Activated B cell treated with CpG ODN at 0.5 μM for 24 hours (primary cell): ENCODE measurements around the gene GPR32. TPM values are rescaled to one million over a fixed set of nuclear protein-coding genes. Genes with fewer than 3 reads are reported as not detected.

Source experiments
- ATAC-seq: fragments of 200-7000 bp; cut with Tn5 transposase; one replicate; pipeline ENCODE4 v1.10.0; 2021; ENCODE audit warnings: low read depth, mild to moderate bottlenecking, moderate library complexity
- CTCF ChIA-PET: fragments of 350-600 bp; sonication (Branson Sonifier 250); formaldehyde crosslinking; loops from one replicate; lab custom pipeline; 2021; ENCODE audit warnings: antibody characterized with exemption; lab: Charles Lee
- POLR2A ChIA-PET: fragments of 350-600 bp; sonication (Branson Sonifier 250); formaldehyde crosslinking; loops from one replicate; lab custom pipeline; 2021; ENCODE audit warnings: antibody characterized with exemption; lab: Charles Lee
- DNase-seq: peaks from one replicate; pipeline ENCODE4 v3.0.0; 2022
- H3K27ac Mint-ChIP-seq: one replicate; pipeline ENCODE4 v1.8.0; 2020; ENCODE audit warnings: mixed read lengths
- H3K27me3 Mint-ChIP-seq: one replicate; pipeline ENCODE4 v1.8.0; 2021; ENCODE audit warnings: mixed read lengths
- H3K36me3 Mint-ChIP-seq: one replicate; pipeline ENCODE4 v1.8.0; 2021; ENCODE audit warnings: low read depth, mixed read lengths
- H3K4me1 Mint-ChIP-seq: one replicate; pipeline ENCODE4 v1.8.0; 2021; ENCODE audit warnings: mixed read lengths
- H3K4me3 Mint-ChIP-seq: one replicate; pipeline ENCODE4 v1.8.0; 2020; ENCODE audit warnings: mild to moderate bottlenecking, mixed read lengths
- H3K9me3 Mint-ChIP-seq: one replicate; pipeline ENCODE4 v1.8.0; 2020; ENCODE audit warnings: mixed read lengths
- intact Hi-C: fragments of 100-400 bp; cut with micrococcal nuclease; formaldehyde crosslinking; loops from one replicate; pipeline ENCODE4 v1.15.1; 2024
- total RNA-seq: library from RNA; stranded (reverse); gene quantifications from 2 replicates; pipeline ENCODE4 v1.2.3, GENCODE V29; 2022
- TF ChIP-seq, protein P1 (sequence below): fragments of 200-600 bp; IDR thresholded peaks from one replicate; pipeline ENCODE4 v1.8.0; 2022; ENCODE audit warnings: antibody characterized with exemption, mild to moderate bottlenecking

GPR32 gene
- total RNA-seq, 1 donor from 2014 or later, result not detected

DNA sequence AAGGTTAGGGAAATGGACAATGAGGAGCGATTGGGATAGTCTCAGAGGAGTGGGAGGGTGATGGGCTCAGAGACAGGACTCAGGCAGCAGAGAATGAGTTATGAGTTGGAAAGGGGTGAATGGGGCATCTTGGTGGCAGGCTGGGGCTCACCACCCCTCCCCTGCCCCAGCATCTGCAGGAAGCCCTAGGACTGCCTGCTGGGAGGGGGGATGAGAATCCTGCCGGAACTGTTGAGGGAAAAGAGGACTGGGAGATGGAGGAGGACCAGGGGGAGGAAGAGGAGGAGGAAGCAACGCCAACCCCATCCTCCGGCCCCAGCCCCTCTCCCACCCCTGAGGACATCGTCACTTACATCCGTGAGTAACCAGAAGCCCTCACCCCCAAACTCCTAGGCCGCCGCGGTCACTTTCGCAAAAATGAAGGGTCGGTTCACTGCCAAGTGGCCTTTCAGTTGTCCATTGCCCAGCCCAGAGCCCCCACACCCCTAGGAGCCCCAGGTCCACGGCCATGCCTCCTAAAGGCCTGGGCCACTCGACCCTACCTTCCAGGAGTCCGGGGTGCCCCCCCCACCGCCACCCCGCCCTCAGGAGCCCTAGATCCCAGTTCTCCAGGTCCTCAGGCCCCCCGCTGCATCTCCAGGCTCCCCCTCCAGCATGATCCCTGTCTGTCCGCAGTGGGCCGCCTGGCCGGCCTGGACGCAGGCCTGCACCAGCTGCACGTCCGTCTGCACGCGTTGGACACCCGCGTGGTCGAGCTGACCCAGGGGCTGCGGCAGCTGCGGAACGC is 46.3 kb upstream of the GPR32 start:
- TF ChIP-seq, protein P1, sequence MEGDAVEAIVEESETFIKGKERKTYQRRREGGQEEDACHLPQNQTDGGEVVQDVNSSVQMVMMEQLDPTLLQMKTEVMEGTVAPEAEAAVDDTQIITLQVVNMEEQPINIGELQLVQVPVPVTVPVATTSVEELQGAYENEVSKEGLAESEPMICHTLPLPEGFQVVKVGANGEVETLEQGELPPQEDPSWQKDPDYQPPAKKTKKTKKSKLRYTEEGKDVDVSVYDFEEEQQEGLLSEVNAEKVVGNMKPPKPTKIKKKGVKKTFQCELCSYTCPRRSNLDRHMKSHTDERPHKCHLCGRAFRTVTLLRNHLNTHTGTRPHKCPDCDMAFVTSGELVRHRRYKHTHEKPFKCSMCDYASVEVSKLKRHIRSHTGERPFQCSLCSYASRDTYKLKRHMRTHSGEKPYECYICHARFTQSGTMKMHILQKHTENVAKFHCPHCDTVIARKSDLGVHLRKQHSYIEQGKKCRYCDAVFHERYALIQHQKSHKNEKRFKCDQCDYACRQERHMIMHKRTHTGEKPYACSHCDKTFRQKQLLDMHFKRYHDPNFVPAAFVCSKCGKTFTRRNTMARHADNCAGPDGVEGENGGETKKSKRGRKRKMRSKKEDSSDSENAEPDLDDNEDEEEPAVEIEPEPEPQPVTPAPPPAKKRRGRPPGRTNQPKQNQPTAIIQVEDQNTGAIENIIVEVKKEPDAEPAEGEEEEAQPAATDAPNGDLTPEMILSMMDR, result no peak
- no peak for ATAC-seq
- H3K36me3 Mint-ChIP-seq, result no peaks in the 10 kb centered on the region
- intact Hi-C loops, result loop anchor here (2.0 to 5.0 kb wide), 2 partner anchors 65 to 198 kb away; no protein-coding TSS in a partner anchor
- peak overlapping the region; percentile 78 for H3K4me3 Mint-ChIP-seq
- peaks cover 66% of the 10 kb centered on the region for H3K27me3 Mint-ChIP-seq
- H3K9me3 Mint-ChIP-seq, result no peaks in the 10 kb centered on the region
- ChIA-PET CTCF (interaction anchor here (1.6 kb wide), 1 partner anchor 198 kb away, joined by 7 read pairs; no protein-coding TSS in a partner anchor), POLR2A (no interaction called here)
- DNase-seq, result no peak
- peaks cover 37% of the 10 kb centered on the region for H3K4me1 Mint-ChIP-seq
- no peak overlapping the region for H3K27ac Mint-ChIP-seq

DNA sequence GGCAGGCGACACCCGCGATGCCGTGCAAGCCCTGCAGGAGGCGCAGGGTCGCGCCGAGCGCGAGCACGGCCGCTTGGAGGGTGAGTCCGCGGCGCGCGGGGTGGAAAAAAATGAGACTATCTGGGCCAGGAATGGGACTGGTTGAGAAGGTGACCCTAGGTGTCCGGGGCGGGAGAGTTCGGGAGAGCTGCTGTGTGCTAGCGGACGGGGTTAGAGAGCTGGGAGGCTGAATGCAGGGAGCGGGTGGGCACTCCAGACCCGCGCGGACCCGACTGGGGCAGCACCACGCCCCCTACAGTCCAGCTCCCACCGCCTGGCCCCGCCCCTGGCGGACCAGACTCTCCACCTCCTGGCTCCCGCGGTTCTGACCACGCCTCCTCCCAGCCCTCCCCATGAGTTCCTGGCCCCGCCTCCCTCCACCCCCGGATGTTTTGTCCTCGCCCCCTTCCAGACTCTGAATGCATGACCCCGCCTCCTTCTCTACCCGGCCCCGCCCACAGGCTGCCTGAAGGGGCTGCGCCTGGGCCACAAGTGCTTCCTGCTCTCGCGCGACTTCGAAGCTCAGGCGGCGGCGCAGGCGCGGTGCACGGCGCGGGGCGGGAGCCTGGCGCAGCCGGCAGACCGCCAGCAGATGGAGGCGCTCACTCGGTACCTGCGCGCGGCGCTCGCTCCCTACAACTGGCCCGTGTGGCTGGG is 45.6 kb upstream of the GPR32 start:
- peaks cover 66% of the 10 kb centered on the region for H3K27me3 Mint-ChIP-seq
- ATAC-seq, result peak; percentile 91
- intact Hi-C loops, result loop anchor here (2.0 to 5.0 kb wide), 2 partner anchors 66 to 198 kb away; no protein-coding TSS in a partner anchor
- ChIA-PET CTCF (interaction anchor here (1.6 kb wide), 1 partner anchor 197 kb away, joined by 7 read pairs; no protein-coding TSS in a partner anchor), POLR2A (interaction anchor here (0.7 to 0.9 kb wide), 4 partner anchors 77 to 305 kb away, joined by 4 to 12 read pairs (median 8); no protein-coding TSS in a partner anchor)
- peak; percentile 75 for DNase-seq
- peaks cover 37% of the 10 kb centered on the region for H3K4me1 Mint-ChIP-seq
- peak overlapping the region; percentile 78 for H3K4me3 Mint-ChIP-seq
- H3K27ac Mint-ChIP-seq, result no peak overlapping the region
- TF ChIP-seq, protein P1, result no peak
- H3K9me3 Mint-ChIP-seq, result no peaks in the 10 kb centered on the region
- no peaks in the 10 kb centered on the region for H3K36me3 Mint-ChIP-seq

DNA sequence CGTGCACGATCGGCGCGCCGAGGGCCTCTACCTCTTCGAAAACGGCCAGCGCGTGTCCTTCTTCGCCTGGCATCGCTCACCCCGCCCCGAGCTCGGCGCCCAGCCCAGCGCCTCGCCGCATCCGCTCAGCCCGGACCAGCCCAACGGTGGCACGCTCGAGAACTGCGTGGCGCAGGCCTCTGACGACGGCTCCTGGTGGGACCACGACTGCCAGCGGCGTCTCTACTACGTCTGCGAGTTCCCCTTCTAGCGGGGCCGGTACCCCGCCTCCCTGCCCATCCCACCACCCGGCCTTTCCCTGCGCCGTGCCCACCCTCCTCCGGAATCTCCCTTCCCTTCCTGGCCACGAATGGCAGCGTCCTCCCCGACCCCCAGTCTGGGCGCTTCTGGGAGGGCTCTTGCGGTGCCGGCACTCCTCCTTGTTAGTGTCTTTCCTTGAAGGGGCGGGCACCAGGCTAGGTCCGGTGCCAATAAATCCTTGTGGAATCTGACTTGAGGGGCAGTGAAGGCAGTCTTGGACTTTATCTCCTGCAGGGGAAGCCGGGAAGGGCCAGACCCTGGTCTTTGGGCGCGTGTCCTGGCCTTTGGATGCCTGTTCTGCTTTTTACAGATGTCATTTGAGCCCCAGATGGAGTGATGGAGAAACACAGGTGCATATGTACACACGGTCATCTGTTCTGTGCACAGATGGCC is 44.9 kb upstream of the GPR32 start:
- H3K4me3 Mint-ChIP-seq, result peak overlapping the region; percentile 78
- intact Hi-C loops, result loop anchor here (2.0 kb wide), 1 partner anchor 67 kb away; no protein-coding TSS in a partner anchor
- DNase-seq (no peak), ATAC-seq (peak; percentile 13)
- ChIA-PET CTCF (interaction anchor here (1.6 kb wide), 1 partner anchor 196 kb away, joined by 7 read pairs; no protein-coding TSS in a partner anchor), POLR2A (interaction anchor here (0.7 to 0.9 kb wide), 4 partner anchors 77 to 306 kb away, joined by 4 to 12 read pairs (median 8); no protein-coding TSS in a partner anchor)
- H3K27me3 Mint-ChIP-seq, result peaks cover 64% of the 10 kb centered on the region
- no peaks in the 10 kb centered on the region for H3K36me3 Mint-ChIP-seq
- no peaks in the 10 kb centered on the region for H3K9me3 Mint-ChIP-seq
- TF ChIP-seq, protein P1, result no peak
- H3K4me1 Mint-ChIP-seq, result peaks cover 33% of the 10 kb centered on the region
- H3K27ac Mint-ChIP-seq, result no peak overlapping the region

DNA sequence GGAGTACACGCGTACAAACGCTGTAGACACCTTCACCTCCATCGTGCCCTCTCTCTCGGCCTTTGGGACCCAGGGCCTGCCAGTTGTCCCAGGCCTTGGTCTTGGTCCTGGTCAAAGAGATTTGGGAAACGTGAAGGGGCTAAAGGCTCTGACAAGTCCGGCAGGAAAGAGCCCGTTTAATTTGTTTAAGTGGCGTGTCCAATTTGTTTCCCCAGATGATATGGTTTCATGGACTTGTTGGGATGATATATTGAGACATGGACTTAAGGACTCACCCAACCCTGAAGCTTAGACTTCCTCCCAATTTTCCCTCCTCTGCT is 44.4 kb upstream of the GPR32 start:
- intact Hi-C loops, result loop anchor here (2.0 kb wide), 1 partner anchor 67 kb away; no protein-coding TSS in a partner anchor
- Mint-ChIP-seq H3K4me3 (peak overlapping the region; percentile 78), H3K9me3 (no peaks in the 10 kb centered on the region), H3K27ac (no peak overlapping the region), H3K36me3 (no peaks in the 10 kb centered on the region), H3K27me3 (peaks cover 59% of the 10 kb centered on the region), H3K4me1 (peaks cover 28% of the 10 kb centered on the region)
- TF ChIP-seq, protein P1, result no peak
- POLR2A ChIA-PET, result no interaction called here
- CTCF ChIA-PET, result no interaction called here
- ATAC-seq (no peak), DNase-seq (no peak)
